Keratinocyte (primary cell): ENCODE results near the gene TPCN1. TPM values are rescaled to one million over a fixed set of nuclear protein-coding genes. Genes with fewer than 3 reads are reported as not detected.

Experiments
- DNase-seq: peaks from one replicate; pipeline ENCODE4 v3.0.0-alpha.2; 2011; ENCODE audit warnings: low read depth, missing footprints, low spot score
- FAIRE-seq: peaks from 2 replicates; lab custom pipeline; 2011; peaks lifted over from hg19 to GRCh38; lab: Jason Lieb, UNC
- H2AFZ ChIP-seq: 2 replicates; pipeline ENCODE4 v1.6.0; 2012; ENCODE audit warnings: low read length, control low read depth, inconsistent platforms; ENCODE audit not compliant: control insufficient read depth
- H3K27ac ChIP-seq: 2 replicates; pipeline ENCODE4 v1.5.1; 2011; ENCODE audit warnings: low read length; ENCODE audit not compliant: control insufficient read depth, insufficient read depth
- H3K27me3 ChIP-seq: 3 replicates; pipeline ENCODE4 v1.6.0; 2011; ENCODE audit warnings: low read length; ENCODE audit not compliant: control insufficient read depth, insufficient read depth; ENCODE audit errors: extremely low read depth
- H3K36me3 ChIP-seq, 2 experiments: 2 replicates in 1 of 2; 3 replicates in 1 of 2; pipeline ENCODE4 v1.5.1; 2011; ENCODE audit warnings: low read length in 2 of 2, mild to moderate bottlenecking in 1 of 2; ENCODE audit not compliant: control insufficient read depth in 2 of 2, insufficient read depth in 2 of 2; ENCODE audit errors: extremely low read depth in 1 of 2
- H3K4me1 ChIP-seq: 3 replicates; pipeline ENCODE4 v1.5.1; 2011; ENCODE audit warnings: low read length; ENCODE audit not compliant: control insufficient read depth, insufficient read depth; ENCODE audit errors: extremely low read depth
- H3K4me2 ChIP-seq: 3 replicates; pipeline ENCODE4 v1.6.0; 2011; ENCODE audit warnings: low read depth, low read length; ENCODE audit not compliant: control insufficient read depth, insufficient read depth; ENCODE audit errors: extremely low read depth
- H3K4me3 ChIP-seq, 3 experiments: fragments of 200-600 bp in 1 of 3; sonication (generic) in 1 of 3; 2 replicates in 2 of 3; 3 replicates in 1 of 3; pipeline ENCODE4 v1.5.1; 2011 to 2016; ENCODE audit warnings: low read length in 3 of 3, mild to moderate bottlenecking in 3 of 3, control low read depth in 2 of 3, inconsistent platforms in 1 of 3, low read depth in 1 of 3, mixed read lengths in 1 of 3, mixed run types in 1 of 3, moderate library complexity in 1 of 3; ENCODE audit not compliant: control insufficient read depth in 2 of 3, insufficient read depth in 2 of 3; ENCODE audit errors: extremely low read depth in 1 of 3
- H3K79me2 ChIP-seq: 2 replicates; pipeline ENCODE4 v1.6.0; 2012; ENCODE audit warnings: low read length; ENCODE audit not compliant: control insufficient read depth, insufficient read depth
- H3K9ac ChIP-seq: 3 replicates; pipeline ENCODE4 v1.6.0; 2011; ENCODE audit warnings: low read length; ENCODE audit not compliant: control insufficient read depth, insufficient read depth; ENCODE audit errors: extremely low read depth
- H3K9me1 ChIP-seq: 3 replicates; pipeline ENCODE4 v1.6.0; 2011; ENCODE audit warnings: low read length; ENCODE audit not compliant: control insufficient read depth, insufficient read depth; ENCODE audit errors: extremely low read depth
- H3K9me3 ChIP-seq: 2 replicates; pipeline ENCODE4 v1.5.1; 2012; ENCODE audit warnings: low read depth, low read length; ENCODE audit not compliant: control insufficient read depth
- H4K20me1 ChIP-seq: 3 replicates; pipeline ENCODE4 v1.6.0; 2011; ENCODE audit warnings: low read length; ENCODE audit not compliant: control insufficient read depth, insufficient read depth; ENCODE audit errors: extremely low read depth
- CTCF ChIP-seq, 3 experiments: IDR thresholded peaks in 1 of 3; conservative IDR thresholded peaks in 1 of 3; optimal IDR thresholded peaks in 1 of 3; 2 replicates in 2 of 3; 3 replicates in 1 of 3; pipeline versions ENCODE3 to v1.5.1; 2011; ENCODE audit warnings: low read length in 3 of 3, mild to moderate bottlenecking in 3 of 3, moderate library complexity in 2 of 3, control low read depth in 1 of 3, inconsistent platforms in 1 of 3; ENCODE audit not compliant: insufficient read depth in 2 of 3; ENCODE audit errors: extremely low read depth in 1 of 3
- EZH2 ChIP-seq: IDR thresholded peaks from one replicate; pipeline ENCODE4 v1.6.1; 2012; ENCODE audit warnings: inconsistent platforms, mild to moderate bottlenecking, low read length, moderate library complexity
- dilution Hi-C: fragments of 300-500 bp; cut with MboI; formaldehyde crosslinking; loops from one replicate; pipeline ENCODE4 v1.7.0; 2020; ENCODE audit warnings: low sequenced_read_pairs; ENCODE audit not compliant: extremely low pct_ligation_motif_present
- polyA plus RNA-seq, 5 experiments: library from polyadenylated mRNA; depleted of rRNA in 3 of 5; stranded (reverse) in 3 of 5; stranded (forward) in 1 of 5; unstranded in 1 of 5; fragments of >200 nt; gene quantifications; 1 replicate in 1 of 5; 2 replicates in 3 of 5; 3 replicates in 1 of 5; pipeline versions ENCODE4 v1.2.1 to v1.2.3, GENCODE V29; 2011 to 2012; ENCODE audit warnings: missing spikeins in 2 of 5, low read depth in 1 of 5, low replicate concordance in 1 of 5

The TPCN1 gene
- polyA plus RNA-seq, 1 donor (not counting 4 experiments of a cell fraction or from before 2014, with no cell fraction given): 6.8 TPM

- no peak for FAIRE-seq
These were observed 10.1 kb upstream of the TPCN1 start for GRCh38 chr12:113211160-113211559.

GRCh38 chr12:113214895-113215400 lies 6.3 kb upstream of the TPCN1 start:
- no peaks in the 10 kb centered on the region for H3K9me3 ChIP-seq
- peak; percentile 71 for DNase-seq
- peak; percentile 9 for FAIRE-seq
- H4K20me1 ChIP-seq: no peaks in the 10 kb centered on the region
- H2AFZ ChIP-seq: no peak overlapping the region
- H3K36me3 ChIP-seq: no peaks in the 10 kb centered on the region
- H3K4me2 ChIP-seq: no peak overlapping the region
- TF ChIP-seq EZH2 (no peak), CTCF (optimal IDR thresholded peaks at IDR 0.05 in 1 of 3, IDR thresholded peaks at IDR 0.05 in 1 of 3, conservative IDR thresholded peaks at IDR 0.05 in 1 of 3; ENCODE audit: extremely low read depth in 1 of 3, insufficient read depth in 2 of 3, low read length in 3 of 3) (no peak)
- no peak overlapping the region for H3K9ac ChIP-seq
- H3K4me3 ChIP-seq: no peak overlapping the region
- H3K79me2 ChIP-seq: no peaks in the 10 kb centered on the region
- dilution Hi-C loops: no loop called here
- H3K27ac ChIP-seq: no peak overlapping the region
- no peaks in the 10 kb centered on the region for H3K27me3 ChIP-seq
- H3K9me1 ChIP-seq: no peaks in the 10 kb centered on the region
- H3K4me1 ChIP-seq: peaks cover 6% of the 10 kb centered on the region

More at GRCh38 chr12:113211160-113211559, 10.1 kb upstream of the TPCN1 start:
- Histone ChIP-seq H3K79me2 (no peaks in the 10 kb centered on the region), H4K20me1 (no peaks in the 10 kb centered on the region), H3K36me3 (no peaks in the 10 kb centered on the region), H3K27ac (no peak overlapping the region), H3K9me3 (no peaks in the 10 kb centered on the region), H2AFZ (no peak overlapping the region), H3K27me3 (no peaks in the 10 kb centered on the region), H3K9me1 (no peaks in the 10 kb centered on the region), H3K9ac (no peak overlapping the region), H3K4me1 (peaks cover 6% of the 10 kb centered on the region), H3K4me2 (no peak overlapping the region), H3K4me3 (no peak overlapping the region)
- TF ChIP-seq EZH2: no peak
- no peak for TF ChIP-seq CTCF (optimal IDR thresholded peaks at IDR 0.05 in 1 of 3, IDR thresholded peaks at IDR 0.05 in 1 of 3, conservative IDR thresholded peaks at IDR 0.05 in 1 of 3; ENCODE audit: extremely low read depth in 1 of 3, insufficient read depth in 2 of 3, low read length in 3 of 3)
- no peak for DNase-seq
- dilution Hi-C loops: no loop called here
